Measurements from ENCODE around the gene ATG3. TPM values are rescaled to one million over a fixed set of nuclear protein-coding genes. Genes with fewer than 3 reads are reported as not detected.

ATG3 gene
- total RNA-seq, 2 donors from 2014 or later, result 36.3 to 42.1 TPM

DNA sequence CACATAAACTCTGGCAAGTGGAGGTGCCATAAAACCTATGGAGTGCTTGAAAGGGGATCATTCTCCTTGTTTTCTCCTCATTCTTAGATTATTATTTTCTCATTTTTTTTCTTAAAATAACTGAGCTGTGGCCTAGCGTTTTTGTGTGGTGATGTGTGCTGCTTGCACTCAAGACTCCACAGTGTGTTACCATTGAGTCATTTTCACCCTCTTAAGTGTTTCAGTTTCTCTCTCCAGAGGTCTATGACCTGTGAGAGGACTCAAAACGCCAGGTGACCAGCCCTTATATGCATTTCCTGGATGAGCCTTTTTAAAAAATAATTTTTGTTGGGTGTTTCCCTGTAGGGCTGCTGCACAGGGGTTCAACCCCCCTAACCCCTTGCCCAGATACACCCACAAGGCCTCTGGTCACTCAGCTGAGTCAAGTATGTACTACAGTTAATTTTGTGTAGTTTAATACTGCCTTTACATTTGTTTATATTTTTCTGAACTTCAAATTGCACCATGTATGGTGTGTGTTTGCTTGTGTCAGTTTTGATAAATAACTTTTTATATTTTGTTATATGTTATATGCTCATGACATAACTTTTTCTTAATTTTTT lies 47.1 kb downstream of the ATG3 start:
- H3K27ac Mint-ChIP-seq, result no peak overlapping the region
- no peaks in the 10 kb centered on the region for H3K4me1 Mint-ChIP-seq
- H3K9me3 Mint-ChIP-seq, result peaks cover 54% of the 10 kb centered on the region
- TF ChIP-seq, protein P1, sequence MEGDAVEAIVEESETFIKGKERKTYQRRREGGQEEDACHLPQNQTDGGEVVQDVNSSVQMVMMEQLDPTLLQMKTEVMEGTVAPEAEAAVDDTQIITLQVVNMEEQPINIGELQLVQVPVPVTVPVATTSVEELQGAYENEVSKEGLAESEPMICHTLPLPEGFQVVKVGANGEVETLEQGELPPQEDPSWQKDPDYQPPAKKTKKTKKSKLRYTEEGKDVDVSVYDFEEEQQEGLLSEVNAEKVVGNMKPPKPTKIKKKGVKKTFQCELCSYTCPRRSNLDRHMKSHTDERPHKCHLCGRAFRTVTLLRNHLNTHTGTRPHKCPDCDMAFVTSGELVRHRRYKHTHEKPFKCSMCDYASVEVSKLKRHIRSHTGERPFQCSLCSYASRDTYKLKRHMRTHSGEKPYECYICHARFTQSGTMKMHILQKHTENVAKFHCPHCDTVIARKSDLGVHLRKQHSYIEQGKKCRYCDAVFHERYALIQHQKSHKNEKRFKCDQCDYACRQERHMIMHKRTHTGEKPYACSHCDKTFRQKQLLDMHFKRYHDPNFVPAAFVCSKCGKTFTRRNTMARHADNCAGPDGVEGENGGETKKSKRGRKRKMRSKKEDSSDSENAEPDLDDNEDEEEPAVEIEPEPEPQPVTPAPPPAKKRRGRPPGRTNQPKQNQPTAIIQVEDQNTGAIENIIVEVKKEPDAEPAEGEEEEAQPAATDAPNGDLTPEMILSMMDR (conservative IDR thresholded peaks at IDR 0.05), result no peak
- H3K4me1 ChIP-seq (ENCODE audit: control insufficient read depth, insufficient read depth, low read length), result no peaks in the 10 kb centered on the region
- H3K9me3 ChIP-seq (ENCODE audit: control insufficient read depth, low read length), result peaks cover 42% of the 10 kb centered on the region
- WGBS, 2 experiments (ENCODE audit: insufficient coverage in 1 of 2, insufficient read length in 1 of 2), result 80 to 90% methylated on average over 1 to 2 of the region's 2 CpGs
- H3K36me3 Mint-ChIP-seq (ENCODE audit: low read depth), result peaks cover 26% of the 10 kb centered on the region
- H3K4me3 Mint-ChIP-seq, result no peak overlapping the region
- no peak overlapping the region for H3K27ac ChIP-seq (ENCODE audit: low read depth, low read length)
- no peaks in the 10 kb centered on the region for H3K36me3 ChIP-seq (ENCODE audit: control insufficient read depth, insufficient read depth, low read length)
- no peaks in the 10 kb centered on the region for H3K27me3 Mint-ChIP-seq (ENCODE audit: insufficient read depth)
- no peak for DNase-seq
- no peaks in the 10 kb centered on the region for H3K27me3 ChIP-seq (ENCODE audit: control insufficient read depth, insufficient read depth, low read length, poor library complexity, severe bottlenecking)
- no peak overlapping the region for H3K4me3 ChIP-seq (ENCODE audit: low read length)
- no peak overlapping the region for H3K9ac ChIP-seq (ENCODE audit: extremely low read depth, low read length, poor library complexity, severe bottlenecking)

DNA sequence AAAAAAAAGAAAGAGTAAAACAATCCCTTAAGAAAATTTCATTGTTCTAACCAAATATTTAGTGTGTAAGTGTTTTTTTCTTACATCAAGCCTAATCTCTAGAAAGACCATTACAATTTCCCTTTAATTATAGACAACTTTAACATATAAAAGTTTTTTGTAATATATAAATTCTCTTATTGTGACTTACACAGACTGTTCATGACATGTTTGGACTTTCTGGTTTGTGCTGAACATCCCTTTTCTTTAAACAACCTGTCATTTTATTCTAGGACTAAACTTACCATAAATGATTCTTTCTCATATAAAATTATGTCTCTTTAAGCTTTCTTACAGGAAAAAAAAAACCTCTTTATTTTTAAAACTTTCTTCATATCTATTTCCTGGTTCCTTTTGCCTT lies 49.4 kb downstream of the ATG3 start:
- Mint-ChIP-seq H3K9me3 (peaks cover 58% of the 10 kb centered on the region), H3K27ac (no peak overlapping the region), H3K4me1 (no peaks in the 10 kb centered on the region), H3K27me3 (ENCODE audit: insufficient read depth) (no peaks in the 10 kb centered on the region), H3K4me3 (no peak overlapping the region), H3K36me3 (ENCODE audit: low read depth) (peaks cover 31% of the 10 kb centered on the region)
- TF ChIP-seq, protein P1 (conservative IDR thresholded peaks at IDR 0.05), result no peak
- Histone ChIP-seq H3K27ac (ENCODE audit: low read depth, low read length) (no peak overlapping the region), H3K27me3 (ENCODE audit: control insufficient read depth, insufficient read depth, low read length, poor library complexity, severe bottlenecking) (no peaks in the 10 kb centered on the region), H3K9ac (ENCODE audit: extremely low read depth, low read length, poor library complexity, severe bottlenecking) (no peak overlapping the region), H3K4me1 (ENCODE audit: control insufficient read depth, insufficient read depth, low read length) (no peaks in the 10 kb centered on the region), H3K4me3 (ENCODE audit: low read length) (no peak overlapping the region), H3K36me3 (ENCODE audit: control insufficient read depth, insufficient read depth, low read length) (no peaks in the 10 kb centered on the region), H3K9me3 (ENCODE audit: control insufficient read depth, low read length) (peaks cover 50% of the 10 kb centered on the region)
- DNase-seq, result no peak

DNA sequence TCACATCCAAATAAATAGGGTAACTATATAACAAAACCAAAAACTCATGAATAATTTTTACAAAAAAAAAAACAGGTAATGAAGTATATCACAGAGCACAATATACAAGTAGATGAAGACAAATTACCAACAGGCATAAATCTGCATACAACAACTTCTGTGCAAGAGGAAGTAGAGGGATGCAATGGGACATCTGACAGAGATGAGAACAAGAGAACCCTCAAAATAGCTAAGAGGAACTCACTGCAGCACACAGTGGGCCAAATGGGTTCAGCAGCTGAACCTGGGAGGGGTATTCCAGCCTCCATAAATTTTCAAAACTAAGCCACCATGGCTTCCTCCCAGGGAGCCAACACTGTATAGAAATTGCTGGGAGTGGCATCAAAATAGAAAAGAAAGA lies 52.9 kb downstream of the ATG3 start:
- no peak overlapping the region for H3K4me3 Mint-ChIP-seq
- Histone ChIP-seq H3K36me3 (ENCODE audit: control insufficient read depth, insufficient read depth, low read length) (no peaks in the 10 kb centered on the region), H3K27ac (ENCODE audit: low read depth, low read length) (no peak overlapping the region), H3K27me3 (ENCODE audit: control insufficient read depth, insufficient read depth, low read length, poor library complexity, severe bottlenecking) (no peaks in the 10 kb centered on the region), H3K9me3 (ENCODE audit: control insufficient read depth, low read length) (peaks cover 46% of the 10 kb centered on the region), H3K4me1 (ENCODE audit: control insufficient read depth, insufficient read depth, low read length) (no peaks in the 10 kb centered on the region), H3K4me3 (ENCODE audit: low read length) (no peak overlapping the region), H3K9ac (ENCODE audit: extremely low read depth, low read length, poor library complexity, severe bottlenecking) (no peak overlapping the region)
- DNase-seq, result no peak
- no peaks in the 10 kb centered on the region for H3K4me1 Mint-ChIP-seq
- H3K27me3 Mint-ChIP-seq (ENCODE audit: insufficient read depth), result no peaks in the 10 kb centered on the region
- H3K36me3 Mint-ChIP-seq (ENCODE audit: low read depth), result peaks cover 36% of the 10 kb centered on the region
- H3K9me3 Mint-ChIP-seq, result peaks cover 46% of the 10 kb centered on the region
- TF ChIP-seq, protein P1 (conservative IDR thresholded peaks at IDR 0.05), result no peak
- no peak overlapping the region for H3K27ac Mint-ChIP-seq

All from endodermal cell (in vitro differentiated cells).